Sigmoid colon (tissue), 4 donors: ENCODE measurements around the gene LARGE2.

Experiments used
- CTCF ChIP-seq, 4 experiments: fragments of 450-650 bp in 3 of 4; fragments of 200-600 bp in 1 of 4; IDR thresholded peaks; one replicate each; pipeline ENCODE4 v1.5.1; 2016 to 2019; ENCODE audit warnings: antibody characterized with exemption in 4 of 4, mild to moderate bottlenecking in 3 of 4, moderate library complexity in 2 of 4
- POLR2AphosphoS5 ChIP-seq, 4 donors: sonication (generic); formaldehyde crosslinking; IDR thresholded peaks; one replicate each; pipeline ENCODE4 v1.6.1; 2017; ENCODE audit warnings: antibody characterized with exemption in 4 of 4

GRCh38 chr11:45917623-45918330 lies 4.7 kb upstream of the LARGE2 start, which contains the start of gene PEX16:
- TF ChIP-seq CTCF (IDR thresholded peaks at IDR 0.05) (no peak), POLR2AphosphoS5 (IDR thresholded peaks at IDR 0.05) (peak; percentile 90 to 98 (median 94))
